Measurements from ENCODE around the gene NEK9.

GRCh38 chr14:75044322-75044721 lies 82.5 kb downstream of the NEK9 start:
- TF ChIP-seq CTCF (IDR thresholded peaks at IDR 0.05) (no peak), POLR2A (IDR thresholded peaks at IDR 0.05) (no peak), EP300 (IDR thresholded peaks at IDR 0.05) (no peak)
